ENCODE data around the gene HK1. TPM values are rescaled to one million over a fixed set of nuclear protein-coding genes. Genes with fewer than 3 reads are reported as not detected.

The HK1 gene
- total RNA-seq, 4 donors from 2014 or later, result 92.5 to 216 (median 126) TPM

DNA sequence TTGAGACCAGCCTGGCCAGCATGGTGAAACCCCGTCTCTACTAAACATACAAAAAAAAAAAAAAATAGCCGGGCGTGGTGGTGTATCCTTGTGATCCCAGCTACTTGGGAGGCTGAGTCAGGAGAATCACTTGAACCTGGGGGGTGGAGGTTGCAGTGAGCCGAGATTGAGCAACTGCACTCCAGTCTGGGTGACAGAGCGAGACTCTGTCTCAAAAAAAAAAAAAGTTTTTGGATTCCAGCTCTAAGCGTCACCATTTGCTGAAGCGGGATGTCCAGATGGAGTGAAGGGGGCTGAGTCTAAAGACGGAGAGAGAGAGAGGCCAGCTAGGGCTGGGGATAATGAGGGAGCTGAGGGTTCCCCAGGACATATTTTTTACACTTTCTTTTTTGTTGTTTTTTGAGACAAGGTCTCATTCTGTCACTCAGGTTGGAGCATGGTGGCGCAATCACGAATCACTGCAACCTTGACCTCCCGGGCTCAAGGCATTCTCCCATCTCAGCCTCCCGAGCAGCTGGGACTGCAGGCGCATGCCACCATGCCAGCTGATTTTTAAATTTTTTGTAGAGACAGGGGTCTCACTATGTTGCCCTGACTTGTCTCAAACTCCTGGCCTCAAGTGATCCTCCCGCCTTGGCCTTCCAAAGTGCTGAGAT lies 9.4 kb upstream of the HK1 start:
- Histone ChIP-seq H3K9me3 (no peaks in the 10 kb centered on the region), H3K36me3 (no peaks in the 10 kb centered on the region), H3K27me3 (peaks cover 3% of the 10 kb centered on the region), H3K27ac (no peak overlapping the region), H3K4me3 (no peak overlapping the region), H3K4me1 (no peaks in the 10 kb centered on the region)
- WGBS, 2 donors (ENCODE audit: low coverage in 1 of 2), result 87 to 89% methylated on average over 10 to 14 of the region's 14 CpGs
- TF ChIP-seq, protein P1, sequence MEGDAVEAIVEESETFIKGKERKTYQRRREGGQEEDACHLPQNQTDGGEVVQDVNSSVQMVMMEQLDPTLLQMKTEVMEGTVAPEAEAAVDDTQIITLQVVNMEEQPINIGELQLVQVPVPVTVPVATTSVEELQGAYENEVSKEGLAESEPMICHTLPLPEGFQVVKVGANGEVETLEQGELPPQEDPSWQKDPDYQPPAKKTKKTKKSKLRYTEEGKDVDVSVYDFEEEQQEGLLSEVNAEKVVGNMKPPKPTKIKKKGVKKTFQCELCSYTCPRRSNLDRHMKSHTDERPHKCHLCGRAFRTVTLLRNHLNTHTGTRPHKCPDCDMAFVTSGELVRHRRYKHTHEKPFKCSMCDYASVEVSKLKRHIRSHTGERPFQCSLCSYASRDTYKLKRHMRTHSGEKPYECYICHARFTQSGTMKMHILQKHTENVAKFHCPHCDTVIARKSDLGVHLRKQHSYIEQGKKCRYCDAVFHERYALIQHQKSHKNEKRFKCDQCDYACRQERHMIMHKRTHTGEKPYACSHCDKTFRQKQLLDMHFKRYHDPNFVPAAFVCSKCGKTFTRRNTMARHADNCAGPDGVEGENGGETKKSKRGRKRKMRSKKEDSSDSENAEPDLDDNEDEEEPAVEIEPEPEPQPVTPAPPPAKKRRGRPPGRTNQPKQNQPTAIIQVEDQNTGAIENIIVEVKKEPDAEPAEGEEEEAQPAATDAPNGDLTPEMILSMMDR (IDR thresholded peaks at IDR 0.05), result no peak
- TF ChIP-seq POLR2A (IDR thresholded peaks at IDR 0.05), result no peak
- no peak for TF ChIP-seq EP300 (IDR thresholded peaks at IDR 0.05)
- no peak for TF ChIP-seq POLR2AphosphoS5 (IDR thresholded peaks at IDR 0.05)
- no peak for ATAC-seq

DNA sequence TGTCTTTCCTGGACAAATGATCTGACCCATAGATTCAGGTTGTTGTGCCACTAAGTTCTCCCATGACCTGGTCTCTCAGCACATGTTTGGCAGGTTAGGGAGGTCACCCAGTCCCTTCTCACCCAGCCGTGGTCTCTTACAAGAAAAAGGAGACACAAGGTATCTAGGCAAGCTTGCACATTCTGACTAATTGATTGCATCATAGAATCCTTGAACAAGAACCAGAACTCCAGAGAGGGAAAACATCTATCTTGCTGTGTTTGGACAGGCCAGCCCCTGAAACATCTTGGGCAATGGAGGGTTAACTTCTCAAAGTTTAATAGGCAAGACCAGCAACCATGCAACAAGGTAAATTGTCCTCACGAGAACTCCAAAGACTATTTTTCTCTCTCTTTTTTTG lies 8.5 kb upstream of the HK1 start:
- H3K27me3 ChIP-seq, result peaks cover 3% of the 10 kb centered on the region
- H3K27ac ChIP-seq, result no peak overlapping the region
- TF ChIP-seq, protein P1 (IDR thresholded peaks at IDR 0.05), result no peak
- TF ChIP-seq POLR2A (IDR thresholded peaks at IDR 0.05), result no peak
- no peak for TF ChIP-seq POLR2AphosphoS5 (IDR thresholded peaks at IDR 0.05)
- no peak for TF ChIP-seq EP300 (IDR thresholded peaks at IDR 0.05)
- H3K4me1 ChIP-seq, result no peaks in the 10 kb centered on the region
- H3K4me3 ChIP-seq, result no peak overlapping the region
- H3K9me3 ChIP-seq, result no peaks in the 10 kb centered on the region
- no peaks in the 10 kb centered on the region for H3K36me3 ChIP-seq
- WGBS, 2 donors (ENCODE audit: low coverage in 1 of 2), result 40 to 48% methylated on average over 1 to 2 of the region's 2 CpGs
- no peak for ATAC-seq

DNA sequence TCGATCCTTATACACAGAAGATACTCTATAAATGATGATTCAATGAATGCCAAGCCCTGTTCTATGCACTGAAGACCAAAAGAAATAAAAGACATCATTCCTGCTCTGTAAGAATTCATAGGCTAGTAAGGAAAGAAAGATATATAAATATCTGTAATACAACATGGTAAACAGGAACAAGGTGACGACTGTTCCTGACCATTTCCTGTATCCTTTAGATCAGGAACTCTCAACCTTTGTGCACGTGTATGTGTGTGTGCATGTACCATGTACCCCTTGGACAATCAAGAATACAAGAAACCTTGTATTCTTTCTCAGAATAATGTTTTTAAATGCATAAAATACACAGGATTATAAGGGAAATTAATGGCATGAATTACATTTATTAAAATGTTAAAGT lies 7.3 kb upstream of the HK1 start:
- Histone ChIP-seq H3K27ac (no peak overlapping the region), H3K27me3 (peaks cover 3% of the 10 kb centered on the region), H3K4me3 (no peak overlapping the region), H3K36me3 (no peaks in the 10 kb centered on the region), H3K9me3 (no peaks in the 10 kb centered on the region), H3K4me1 (no peaks in the 10 kb centered on the region)
- ATAC-seq, result no peak
- WGBS, 2 donors (ENCODE audit: low coverage in 1 of 2), result 63 to 81% methylated on average over 3 of the region's 3 CpGs
- TF ChIP-seq POLR2AphosphoS5 (IDR thresholded peaks at IDR 0.05) (no peak), POLR2A (IDR thresholded peaks at IDR 0.05) (no peak)
- TF ChIP-seq, protein P1 (IDR thresholded peaks at IDR 0.05), result no peak

DNA sequence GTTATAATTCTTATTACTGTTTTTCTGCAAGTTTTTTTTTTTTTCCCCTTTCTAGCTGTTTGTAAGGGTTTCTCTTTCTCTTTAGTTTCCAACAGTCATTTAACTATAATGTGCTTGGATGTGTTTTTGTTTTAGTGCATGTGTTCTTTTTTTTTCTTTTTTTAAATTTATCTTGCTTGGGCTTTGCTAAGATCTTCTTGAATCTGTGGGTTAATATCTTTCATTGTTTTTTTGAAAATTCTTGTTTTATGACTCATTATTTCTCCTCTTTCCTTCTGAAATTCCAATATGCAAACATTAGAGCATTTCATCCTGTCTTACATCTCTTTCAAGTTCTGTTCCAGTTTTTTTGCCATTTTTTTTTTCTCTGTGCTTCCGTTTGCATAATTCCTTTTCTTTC lies 5.7 kb upstream of the HK1 start:
- no peak for ATAC-seq

DNA sequence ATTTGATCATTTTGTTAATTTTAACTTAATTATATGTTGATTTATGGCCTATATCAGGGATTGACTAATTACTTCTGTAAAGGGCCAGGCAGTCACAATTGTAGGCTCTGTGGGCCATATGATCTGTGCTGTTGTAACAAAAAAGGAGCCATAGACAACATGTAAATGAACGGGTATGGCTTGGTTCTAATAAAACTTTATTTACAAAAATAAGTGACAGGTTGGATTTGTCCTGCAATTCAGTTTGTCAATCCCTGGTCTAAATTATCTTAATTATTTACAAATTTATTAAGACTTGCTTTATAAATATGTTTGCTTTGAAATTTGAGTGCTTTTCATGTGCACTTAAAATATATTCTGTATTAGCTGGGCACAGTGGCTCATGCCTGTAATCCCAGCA lies 2.9 kb upstream of the HK1 start:
- TF ChIP-seq, protein P1 (IDR thresholded peaks at IDR 0.05), result no peak
- TF ChIP-seq POLR2AphosphoS5 (IDR thresholded peaks at IDR 0.05) (no peak), EP300 (IDR thresholded peaks at IDR 0.05) (no peak), POLR2A (IDR thresholded peaks at IDR 0.05) (no peak)
- H3K27me3 ChIP-seq, result no peaks in the 10 kb centered on the region
- WGBS, 2 donors (ENCODE audit: low coverage in 1 of 2), result 89 to 91% methylated on average over 1 of the region's 1 CpG

More for the DNA sequence above, 5.7 kb upstream of the HK1 start:
- Histone ChIP-seq H3K36me3 (no peaks in the 10 kb centered on the region), H3K27me3 (peaks cover 3% of the 10 kb centered on the region), H3K9me3 (no peaks in the 10 kb centered on the region), H3K4me3 (no peak overlapping the region), H3K4me1 (no peaks in the 10 kb centered on the region), H3K27ac (no peak overlapping the region)
- 67 to 90% methylated on average over 1 of the region's 1 CpG for WGBS, 2 donors (ENCODE audit: low coverage in 1 of 2)
- no peak for TF ChIP-seq EP300 (IDR thresholded peaks at IDR 0.05)
- TF ChIP-seq POLR2AphosphoS5 (IDR thresholded peaks at IDR 0.05), result no peak
- TF ChIP-seq, protein P1 (IDR thresholded peaks at IDR 0.05), result no peak
- TF ChIP-seq POLR2A (IDR thresholded peaks at IDR 0.05), result no peak

More for the DNA sequence above, 2.9 kb upstream of the HK1 start:
- Histone ChIP-seq H3K9me3 (no peaks in the 10 kb centered on the region), H3K27ac (no peak overlapping the region), H3K36me3 (no peaks in the 10 kb centered on the region), H3K4me3 (no peak overlapping the region), H3K4me1 (no peaks in the 10 kb centered on the region)
- ATAC-seq, result no peak

Measured in gastroesophageal sphincter (tissue), 4 donors.